Thymus (tissue), 11 donors: ENCODE data around the gene HNRNPAB. TPM values are rescaled to one million over a fixed set of nuclear protein-coding genes. Genes with fewer than 3 reads are reported as not detected.
"Not testable (repeated sequence)": the region's sequence is repeated elsewhere in the genome, so short reads cannot be mapped to it uniquely, and the experiment has no call there.

Experiments
- DNase-seq, 9 donors: peaks; one replicate each; pipeline ENCODE4 v3.0.0-alpha.2; 2013; ENCODE audit warnings: low spot score in 9 of 9, low read depth in 6 of 9, missing footprints in 1 of 9
- H3K27ac ChIP-seq, 2 donors: one replicate each; pipeline ENCODE4 v1.5.1; 2013; ENCODE audit warnings: control low read depth in 1 of 2, low read depth in 1 of 2, low read length in 1 of 2, mild to moderate bottlenecking in 1 of 2, moderate library complexity in 1 of 2
- H3K27me3 ChIP-seq, 2 donors: one replicate each; pipeline ENCODE4 v1.5.1; 2013; ENCODE audit warnings: low read length in 1 of 2; ENCODE audit not compliant: control insufficient read depth in 2 of 2, insufficient read depth in 1 of 2
- H3K36me3 ChIP-seq, 2 donors: one replicate each; pipeline ENCODE4 v1.5.1; 2013; ENCODE audit warnings: low read length in 1 of 2, mild to moderate bottlenecking in 1 of 2, moderate library complexity in 1 of 2; ENCODE audit not compliant: control insufficient read depth in 2 of 2, insufficient read depth in 2 of 2
- H3K4me1 ChIP-seq, 2 donors: one replicate each; pipeline ENCODE4 v1.5.1; 2013; ENCODE audit warnings: low read length in 2 of 2; ENCODE audit not compliant: control insufficient read depth in 2 of 2, insufficient read depth in 2 of 2
- H3K4me3 ChIP-seq, 2 donors: one replicate each; pipeline ENCODE4 v1.5.1; 2013; ENCODE audit warnings: low read length in 2 of 2, control low read depth in 1 of 2, mild to moderate bottlenecking in 1 of 2
- H3K9me3 ChIP-seq, 2 donors: one replicate each; pipeline ENCODE4 v1.5.1; 2013; ENCODE audit warnings: low read length in 1 of 2, mild to moderate bottlenecking in 1 of 2; ENCODE audit not compliant: control insufficient read depth in 2 of 2, insufficient read depth in 1 of 2
- WGBS: extraction: QIAGEN DNeasy Blood & Tissue Kit; methylation state at CpG from one replicate; pipeline ENCODE4 v1.1.7; 2013; 5-methylcytosine and 5-hydroxymethylcytosine counted together
- polyA plus RNA-seq: library from polyadenylated mRNA; stranded (reverse); fragments of 200-250 nt; gene quantifications from one replicate; pipeline ENCODE4 v1.2.3, GENCODE V29; 2013
- total RNA-seq: library from RNA; stranded (reverse); fragments of 120-200 nt; gene quantifications from one replicate; pipeline ENCODE4 v1.2.4, GENCODE V29; 2013
- donor health status: healthy.

The HNRNPAB gene
- total and polyA plus RNA-seq, 2 donors, result 86.1 to 146 TPM

DNA sequence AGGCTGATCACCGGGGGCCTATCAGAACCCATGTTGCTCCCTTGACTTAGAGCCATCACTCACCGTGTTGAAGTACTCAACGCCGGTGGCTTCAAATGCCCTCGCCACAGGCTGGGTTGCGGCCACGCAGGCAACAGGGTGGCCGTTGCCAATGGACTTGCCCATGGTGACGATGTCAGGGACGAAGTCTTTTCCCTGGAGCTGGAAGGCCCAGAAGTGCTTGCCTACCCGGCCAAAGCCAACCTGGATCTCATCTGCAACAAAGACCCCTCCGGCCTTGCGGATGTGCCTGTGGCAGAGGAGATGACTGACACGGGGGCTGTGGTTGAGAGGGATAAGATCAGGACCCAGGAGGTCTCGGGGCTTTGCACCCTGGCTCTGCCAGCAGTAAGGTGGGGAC, 18.0 kb downstream of the HNRNPAB start:
- no peak overlapping the region for H3K27ac ChIP-seq
- DNase-seq, result no peak
- 98% methylated on average over 15 of the region's 15 CpGs for WGBS
- peaks cover 0 to 3% of the 10 kb centered on the region in 2 donors for H3K4me1 ChIP-seq
- H3K27me3 ChIP-seq, result no peaks in the 10 kb centered on the region
- H3K4me3 ChIP-seq, result no peak overlapping the region
- peaks cover 39 to 57% of the 10 kb centered on the region in 2 donors for H3K36me3 ChIP-seq
- H3K9me3 ChIP-seq, result no peaks in the 10 kb centered on the region

- Histone ChIP-seq H3K9me3 (no peaks in the 10 kb centered on the region), H3K27ac (no peak overlapping the region), H3K27me3 (no peaks in the 10 kb centered on the region), H3K4me3 (no peak overlapping the region), H3K36me3 (peaks cover 48 to 65% of the 10 kb centered on the region in 2 donors), H3K4me1 (peaks cover 0 to 3% of the 10 kb centered on the region in 2 donors)
- 97% methylated on average over 5 of the region's 5 CpGs for WGBS
- DNase-seq, result no peak
Observed at GRCh38 chr5:178223196-178223773, 19.0 kb downstream of the HNRNPAB start.

GRCh38 chr5:178223828-178224335, 19.5 kb downstream of the HNRNPAB start:
- H3K36me3 ChIP-seq, result peaks cover 54 to 66% of the 10 kb centered on the region in 2 donors
- H3K4me1 ChIP-seq, result peaks cover 0 to 3% of the 10 kb centered on the region in 2 donors
- no peak overlapping the region for H3K27ac ChIP-seq
- no peaks in the 10 kb centered on the region for H3K27me3 ChIP-seq
- no peaks in the 10 kb centered on the region for H3K9me3 ChIP-seq
- H3K4me3 ChIP-seq, result no peak overlapping the region
- WGBS, result 90% methylated on average over 13 of the region's 13 CpGs
- no peak for DNase-seq

GRCh38 chr5:178224403-178224802, 20.1 kb downstream of the HNRNPAB start:
- no peak overlapping the region for H3K4me3 ChIP-seq
- H3K36me3 ChIP-seq, result peaks cover 60 to 72% of the 10 kb centered on the region in 2 donors
- 97% methylated on average over 17 of the region's 17 CpGs for WGBS
- DNase-seq, result no peak
- H3K4me1 ChIP-seq, result peaks cover 0 to 3% of the 10 kb centered on the region in 2 donors
- no peaks in the 10 kb centered on the region for H3K9me3 ChIP-seq
- no peaks in the 10 kb centered on the region for H3K27me3 ChIP-seq
- no peak overlapping the region for H3K27ac ChIP-seq

DNA sequence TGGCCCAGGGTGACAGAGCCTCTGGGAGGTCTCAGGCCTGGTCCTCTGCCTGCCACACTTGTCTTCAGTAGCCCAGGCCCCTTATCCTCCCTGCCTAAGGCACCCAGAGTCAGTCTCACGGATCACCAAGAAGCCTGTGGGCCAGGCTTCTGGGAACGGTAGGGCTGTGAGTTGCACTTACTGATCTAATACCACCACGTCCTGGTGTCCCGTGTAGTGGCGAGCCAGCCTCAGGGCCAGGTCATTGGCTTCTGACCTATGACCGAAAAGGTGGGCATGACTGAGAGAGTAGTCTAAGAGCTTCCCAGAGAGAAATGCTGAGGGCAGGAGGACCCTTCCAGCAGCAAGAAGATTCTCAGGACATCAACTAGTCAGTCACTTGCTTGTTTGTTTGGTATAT, 20.8 kb downstream of the HNRNPAB start:
- Histone ChIP-seq H3K4me3 (no peak overlapping the region), H3K4me1 (peaks cover 0 to 3% of the 10 kb centered on the region in 2 donors), H3K9me3 (no peaks in the 10 kb centered on the region), H3K27me3 (no peaks in the 10 kb centered on the region), H3K36me3 (peaks cover 65 to 79% of the 10 kb centered on the region in 2 donors), H3K27ac (no peak overlapping the region)
- 98% methylated on average over 6 of the region's 6 CpGs for WGBS
- no peak for DNase-seq

DNA sequence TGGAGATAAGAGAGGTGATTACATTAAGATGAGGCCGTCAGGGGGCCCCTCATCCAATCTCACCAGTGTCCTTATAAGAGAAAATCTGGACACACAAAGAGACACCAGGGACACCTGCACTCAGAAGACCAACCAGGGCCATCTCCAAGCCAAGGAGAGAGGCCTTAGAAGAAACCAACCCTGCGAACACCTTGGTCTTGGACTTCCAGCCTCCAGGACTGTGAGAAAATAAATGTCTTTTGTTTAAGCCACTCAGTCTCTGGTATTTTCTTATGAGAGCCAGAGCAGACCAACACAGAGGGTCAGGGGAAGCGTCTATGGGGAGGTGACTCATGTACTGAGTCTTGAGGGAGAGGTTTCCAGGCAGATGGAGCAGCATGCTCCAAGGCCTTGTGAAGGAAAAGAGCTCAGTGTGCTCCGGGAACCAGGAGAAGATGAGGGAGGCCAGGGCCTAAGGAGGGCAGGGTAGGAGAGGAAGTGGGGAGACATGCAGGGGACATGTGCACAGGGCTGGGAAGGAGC, 22.9 kb downstream of the HNRNPAB start:
- Histone ChIP-seq H3K4me1 (peaks cover 8 to 17% of the 10 kb centered on the region in 2 donors), H3K4me3 (no peak overlapping the region), H3K27ac (no peak overlapping the region), H3K9me3 (no peaks in the 10 kb centered on the region), H3K27me3 (no peaks in the 10 kb centered on the region), H3K36me3 (peaks cover 60 to 76% of the 10 kb centered on the region in 2 donors)
- 99% methylated on average over 4 of the region's 4 CpGs for WGBS
- no peak for DNase-seq

DNA sequence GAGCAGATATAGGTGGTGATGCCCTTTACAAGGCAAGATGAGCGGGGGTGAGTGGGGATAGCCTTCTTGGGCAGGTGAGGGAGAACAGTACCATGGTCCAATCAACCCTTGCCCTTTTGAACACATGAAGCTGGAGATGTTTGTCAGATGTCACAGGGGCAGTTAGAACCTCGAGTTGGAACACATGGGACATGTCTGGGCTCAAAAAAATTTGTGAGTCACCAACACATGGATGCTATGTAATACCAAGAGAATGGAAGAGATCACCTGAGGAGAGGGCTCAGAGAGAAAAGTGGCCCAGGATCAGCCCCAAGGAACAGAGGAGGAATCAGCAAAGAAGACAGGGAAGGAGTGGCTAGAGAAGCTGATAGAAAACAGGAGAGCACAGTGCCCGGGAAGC, 23.6 kb downstream of the HNRNPAB start:
- Histone ChIP-seq H3K4me1 (peaks cover 8 to 20% of the 10 kb centered on the region in 2 donors), H3K27ac (no peak overlapping the region), H3K27me3 (no peaks in the 10 kb centered on the region), H3K9me3 (no peaks in the 10 kb centered on the region), H3K4me3 (no peak overlapping the region), H3K36me3 (peaks cover 53 to 68% of the 10 kb centered on the region in 2 donors)
- 93% methylated on average over 3 of the region's 3 CpGs for WGBS
- DNase-seq, result no peak

- no peak for DNase-seq
- H3K36me3 ChIP-seq, result peaks cover 53 to 62% of the 10 kb centered on the region in 2 donors
- WGBS, result 98% methylated on average over 11 of the region's 11 CpGs
Observed at GRCh38 chr5:178228609-178229008, 24.3 kb downstream of the HNRNPAB start.

GRCh38 chr5:178229111-178229510, 24.8 kb downstream of the HNRNPAB start:
- not testable (repeated sequence) for DNase-seq
- WGBS, result 98% methylated on average over 13 of the region's 13 CpGs
- H3K4me1 ChIP-seq, result peaks cover 11 to 26% of the 10 kb centered on the region in 2 donors

More at GRCh38 chr5:178228609-178229008, 24.3 kb downstream of the HNRNPAB start:
- Histone ChIP-seq H3K27ac (no peak overlapping the region), H3K27me3 (no peaks in the 10 kb centered on the region), H3K9me3 (no peaks in the 10 kb centered on the region), H3K4me3 (no peak overlapping the region), H3K4me1 (peaks cover 11 to 26% of the 10 kb centered on the region in 2 donors)

More at GRCh38 chr5:178229111-178229510, 24.8 kb downstream of the HNRNPAB start:
- H3K36me3 ChIP-seq, result peaks cover 52 to 57% of the 10 kb centered on the region in 2 donors
- H3K27ac ChIP-seq, H3K4me3 ChIP-seq, H3K9me3 ChIP-seq, H3K27me3 ChIP-seq: not testable (repeated sequence)
